ENCODE data around the gene EEIG1. TPM values are rescaled to one million over a fixed set of nuclear protein-coding genes. Genes with fewer than 3 reads are reported as not detected.

Gene EEIG1
- total and polyA plus RNA-seq, 9 of the 15 experiments (the other 6 are each of a cell fraction or from before 2014, with no cell fraction given) = 0.17 to 16.7 (median 3.6) TPM

GRCh38 chr9:128002959-128003358, 22.2 kb upstream of the EEIG1 start:
- no peak for ATAC-seq
- TF ChIP-seq BCOR (IDR thresholded peaks at IDR 0.05) (peak; percentile 65; the same call in 1 of the 2 replicates), MLX (CRISPR knock-in tag; conservative IDR thresholded peaks at IDR 0.05) (no peak), RBM25 (IDR thresholded peaks at IDR 0.05; ENCODE audit: low read depth, low read length, severe bottlenecking) (peak; percentile 12), ELF2 (CRISPR knock-in tag; IDR thresholded peaks at IDR 0.05) (no peak), PRDM10 (IDR thresholded peaks at IDR 0.05; ENCODE audit: partially characterized antibody) (peak; percentile 31)
- H3K27ac ChIP-seq (ENCODE audit: extremely low read depth, low read depth, low read length) = no peak overlapping the region; the same call in 2 of the 3 replicates

More at GRCh38 chr9:128002959-128003358, 22.2 kb upstream of the EEIG1 start:
- 77% methylated on average over 5 of the region's 5 CpGs for WGBS (ENCODE audit: insufficient coverage, low coverage, missing lambda C conversion rate)
- Histone ChIP-seq H3K27me3 (ENCODE audit: control insufficient read depth in 2 of 2, insufficient read depth in 2 of 2, low read length in 2 of 2) (no peaks in the 10 kb centered on the region), H2AFZ (ENCODE audit: low read depth, low read length) (no peak overlapping the region), H4K20me1 (replicated peaks; ENCODE audit: control insufficient read depth, insufficient read depth, low read length) (no peaks in the 10 kb centered on the region), H3K9me1 (ENCODE audit: control insufficient read depth, insufficient read depth, low read length) (peaks cover 2% of the 10 kb centered on the region), H3K9ac (ENCODE audit: insufficient read depth in 1 of 2, low read depth in 2 of 2, low read length in 2 of 2) (peak overlapping the region in 1 of 2 experiments; percentile 9; a peak in 2 of 4 replicates), H3K9me3 (replicated peaks; ENCODE audit: control insufficient read depth, insufficient read depth, low read depth, low read length) (no peaks in the 10 kb centered on the region), H3K4me1 (replicated peaks in 1 of 2; ENCODE audit: control insufficient read depth in 2 of 2, insufficient read depth in 2 of 2, low read length in 2 of 2) (peaks cover 33 to 45% of the 10 kb centered on the region in 2 experiments), H3K4me2 (ENCODE audit: insufficient read depth, low read length) (no peak overlapping the region), H3K36me3 (ENCODE audit: control insufficient read depth, insufficient read depth, low read length) (no peaks in the 10 kb centered on the region), H3K4me3 (no peak overlapping the region), H3K79me2 (ENCODE audit: control insufficient read depth, insufficient read depth, low read length) (no peaks in the 10 kb centered on the region)
- ChIA-PET POLR2A (interaction anchor here (0.6 to 2.7 kb wide), 7 partner anchors 8 to 88 kb away, joined by 3 to 14 read pairs (median 4); partner anchors contain the start of gene EEIG1), CTCF (ENCODE audit: low intra/inter-chr PET ratio) (interaction anchor here (0.6 kb wide), 1 partner anchor 97 kb away, joined by 3 read pairs; no protein-coding TSS in a partner anchor)
- in situ Hi-C loops (cut with MboI) (no loop called here), intact Hi-C loops (cut with micrococcal nuclease) (no loop called here)
- no peak for DNase-seq (ENCODE audit: extremely low read depth in 1 of 4, low spot score in 3 of 4)
- no peak for FAIRE-seq
- no TSS peak for BruUV-seq (replicated peaks)

All from K562 (cell line).